ENCODE results near the gene RFC5.

RFC5 gene

GRCh38 chr12:118016424-118017264, at the start of gene RFC5:
RFC5 (plus strand) TSS chr12:118016703; CDS start chr12:118016828, 125 bp downstream.
- peak within 1 kb of the TSS; percentile 73 for H3K9ac ChIP-seq (ENCODE audit: low read length)
- no peaks in the 10 kb centered on the region for H3K36me3 ChIP-seq (ENCODE audit: control insufficient read depth, insufficient read depth, low read length)
- H3K27me3 ChIP-seq (ENCODE audit: control insufficient read depth, insufficient read depth, low read length): no peaks in the 10 kb centered on the region
- H3K4me3 ChIP-seq (ENCODE audit: low read length): peak within 1 kb of the TSS; percentile 60
- H3K9me3 ChIP-seq (ENCODE audit: control insufficient read depth, low read length): no peaks in the 10 kb centered on the region
- H3K4me1 ChIP-seq (ENCODE audit: control insufficient read depth, insufficient read depth, low read length): peaks cover 10% of the 10 kb centered on the region

GRCh38 chr12:117967043-117967442, 49.5 kb upstream of the RFC5 start:
- H3K9ac ChIP-seq (ENCODE audit: low read length): no peak overlapping the region
- peaks cover 11% of the 10 kb centered on the region for H3K27me3 ChIP-seq (ENCODE audit: control insufficient read depth, insufficient read depth, low read length)
- no peak overlapping the region for H3K4me3 ChIP-seq (ENCODE audit: low read length)
- no peaks in the 10 kb centered on the region for H3K36me3 ChIP-seq (ENCODE audit: control insufficient read depth, insufficient read depth, low read length)
- peaks cover 5% of the 10 kb centered on the region for H3K9me3 ChIP-seq (ENCODE audit: control insufficient read depth, low read length)
- peaks cover 6% of the 10 kb centered on the region for H3K4me1 ChIP-seq (ENCODE audit: control insufficient read depth, insufficient read depth, low read length)

- Histone ChIP-seq H3K9me3 (ENCODE audit: control insufficient read depth, low read length) (peaks cover 5% of the 10 kb centered on the region), H3K9ac (ENCODE audit: low read length) (peak overlapping the region; percentile 27), H3K36me3 (ENCODE audit: control insufficient read depth, insufficient read depth, low read length) (no peaks in the 10 kb centered on the region), H3K27me3 (ENCODE audit: control insufficient read depth, insufficient read depth, low read length) (peaks cover 11% of the 10 kb centered on the region), H3K4me1 (ENCODE audit: control insufficient read depth, insufficient read depth, low read length) (peaks cover 6% of the 10 kb centered on the region), H3K4me3 (ENCODE audit: low read length) (no peak overlapping the region)
These were observed 49.0 kb upstream of the RFC5 start for GRCh38 chr12:117967512-117967911.

- Histone ChIP-seq H3K36me3 (ENCODE audit: control insufficient read depth, insufficient read depth, low read length) (no peaks in the 10 kb centered on the region), H3K9ac (ENCODE audit: low read length) (peak overlapping the region; percentile 27), H3K4me3 (ENCODE audit: low read length) (no peak overlapping the region), H3K27me3 (ENCODE audit: control insufficient read depth, insufficient read depth, low read length) (peaks cover 11% of the 10 kb centered on the region), H3K4me1 (ENCODE audit: control insufficient read depth, insufficient read depth, low read length) (peaks cover 6% of the 10 kb centered on the region), H3K9me3 (ENCODE audit: control insufficient read depth, low read length) (peaks cover 5% of the 10 kb centered on the region)
These were observed 48.2 kb upstream of the RFC5 start for GRCh38 chr12:117968151-117968789.

GRCh38 chr12:117968826-117969659, 47.5 kb upstream of the RFC5 start, which contains the start of gene KSR2:
KSR2 (minus strand) TSS chr12:117968990; CDS start chr12:117968255, 735 bp downstream.
- Histone ChIP-seq H3K36me3 (ENCODE audit: control insufficient read depth, insufficient read depth, low read length) (no peaks in the 10 kb centered on the region), H3K9me3 (ENCODE audit: control insufficient read depth, low read length) (peaks cover 5% of the 10 kb centered on the region), H3K9ac (ENCODE audit: low read length) (peak within 1 kb of the TSS; percentile 27), H3K27me3 (ENCODE audit: control insufficient read depth, insufficient read depth, low read length) (peaks cover 11% of the 10 kb centered on the region), H3K4me3 (ENCODE audit: low read length) (no peak within 1 kb of the TSS), H3K4me1 (ENCODE audit: control insufficient read depth, insufficient read depth, low read length) (peaks cover 6% of the 10 kb centered on the region)

GRCh38 chr12:117970334-117970733, 46.2 kb upstream of the RFC5 start:
- Histone ChIP-seq H3K36me3 (ENCODE audit: control insufficient read depth, insufficient read depth, low read length) (no peaks in the 10 kb centered on the region), H3K4me3 (ENCODE audit: low read length) (no peak overlapping the region), H3K9me3 (ENCODE audit: control insufficient read depth, low read length) (peaks cover 5% of the 10 kb centered on the region), H3K4me1 (ENCODE audit: control insufficient read depth, insufficient read depth, low read length) (peaks cover 6% of the 10 kb centered on the region), H3K27me3 (ENCODE audit: control insufficient read depth, insufficient read depth, low read length) (peaks cover 11% of the 10 kb centered on the region), H3K9ac (ENCODE audit: low read length) (no peak overlapping the region)

GRCh38 chr12:117972301-117972700, 44.2 kb upstream of the RFC5 start:
- peaks cover 11% of the 10 kb centered on the region for H3K27me3 ChIP-seq (ENCODE audit: control insufficient read depth, insufficient read depth, low read length)
- H3K4me1 ChIP-seq (ENCODE audit: control insufficient read depth, insufficient read depth, low read length): peaks cover 6% of the 10 kb centered on the region
- peaks cover 5% of the 10 kb centered on the region for H3K9me3 ChIP-seq (ENCODE audit: control insufficient read depth, low read length)
- H3K4me3 ChIP-seq (ENCODE audit: low read length): no peak overlapping the region
- H3K9ac ChIP-seq (ENCODE audit: low read length): no peak overlapping the region
- no peaks in the 10 kb centered on the region for H3K36me3 ChIP-seq (ENCODE audit: control insufficient read depth, insufficient read depth, low read length)

- peaks cover 5% of the 10 kb centered on the region for H3K9me3 ChIP-seq (ENCODE audit: control insufficient read depth, low read length)
- H3K4me1 ChIP-seq (ENCODE audit: control insufficient read depth, insufficient read depth, low read length): no peaks in the 10 kb centered on the region
- H3K27me3 ChIP-seq (ENCODE audit: control insufficient read depth, insufficient read depth, low read length): peaks cover 2% of the 10 kb centered on the region
- H3K4me3 ChIP-seq (ENCODE audit: low read length): no peak overlapping the region
- no peak overlapping the region for H3K9ac ChIP-seq (ENCODE audit: low read length)
- H3K36me3 ChIP-seq (ENCODE audit: control insufficient read depth, insufficient read depth, low read length): no peaks in the 10 kb centered on the region
These were observed 41.5 kb upstream of the RFC5 start for GRCh38 chr12:117975006-117975405.

GRCh38 chr12:117977373-117977772, 39.1 kb upstream of the RFC5 start:
- Histone ChIP-seq H3K4me3 (ENCODE audit: low read length) (no peak overlapping the region), H3K9ac (ENCODE audit: low read length) (no peak overlapping the region), H3K27me3 (ENCODE audit: control insufficient read depth, insufficient read depth, low read length) (peaks cover 2% of the 10 kb centered on the region), H3K36me3 (ENCODE audit: control insufficient read depth, insufficient read depth, low read length) (no peaks in the 10 kb centered on the region), H3K4me1 (ENCODE audit: control insufficient read depth, insufficient read depth, low read length) (no peaks in the 10 kb centered on the region), H3K9me3 (ENCODE audit: control insufficient read depth, low read length) (no peaks in the 10 kb centered on the region)

- H3K27me3 ChIP-seq (ENCODE audit: control insufficient read depth, insufficient read depth, low read length): peaks cover 2% of the 10 kb centered on the region
- H3K4me1 ChIP-seq (ENCODE audit: control insufficient read depth, insufficient read depth, low read length): no peaks in the 10 kb centered on the region
- H3K9me3 ChIP-seq (ENCODE audit: control insufficient read depth, low read length): no peaks in the 10 kb centered on the region
- no peak overlapping the region for H3K9ac ChIP-seq (ENCODE audit: low read length)
- no peak overlapping the region for H3K4me3 ChIP-seq (ENCODE audit: low read length)
- no peaks in the 10 kb centered on the region for H3K36me3 ChIP-seq (ENCODE audit: control insufficient read depth, insufficient read depth, low read length)
These were observed 35.9 kb upstream of the RFC5 start for GRCh38 chr12:117980616-117981015.

- Histone ChIP-seq H3K27me3 (ENCODE audit: control insufficient read depth, insufficient read depth, low read length) (peaks cover 2% of the 10 kb centered on the region), H3K4me3 (ENCODE audit: low read length) (no peak overlapping the region), H3K9ac (ENCODE audit: low read length) (no peak overlapping the region), H3K36me3 (ENCODE audit: control insufficient read depth, insufficient read depth, low read length) (no peaks in the 10 kb centered on the region), H3K9me3 (ENCODE audit: control insufficient read depth, low read length) (no peaks in the 10 kb centered on the region), H3K4me1 (ENCODE audit: control insufficient read depth, insufficient read depth, low read length) (no peaks in the 10 kb centered on the region)
These were observed 35.2 kb upstream of the RFC5 start for GRCh38 chr12:117981267-117981666.

Data from mucosa of stomach (tissue), 1 donor.